Brain microvascular endothelial cell (primary cell): Measurements from ENCODE around the gene AANAT.
A peak's percentile ranks its signal among the peaks of the same experiment; 100 is the strongest.

Experiments used
- DNase-seq: peaks from one replicate; pipeline ENCODE4 v3.0.0-alpha.2; 2020
- H3K27ac ChIP-seq: fragments of 250-450 bp; sonication (Bioruptor Pico); 2 replicates; pipeline ENCODE4 v1.5.1; 2020; ENCODE audit warnings: mild to moderate bottlenecking, moderate library complexity
- H3K27me3 ChIP-seq: fragments of 250-450 bp; sonication (Bioruptor Pico); replicated peaks from 2 replicates; pipeline ENCODE4 v1.5.1; 2020; ENCODE audit warnings: mild to moderate bottlenecking
- H3K36me3 ChIP-seq: fragments of 250-450 bp; sonication (Bioruptor Pico); replicated peaks from 2 replicates; pipeline ENCODE4 v1.5.1; 2020; ENCODE audit warnings: mild to moderate bottlenecking
- H3K4me3 ChIP-seq: 2 replicates; pipeline ENCODE4 v1.5.1; 2011; ENCODE audit warnings: low read depth, mild to moderate bottlenecking, control low read depth, low read length, moderate library complexity
- CTCF ChIP-seq: IDR thresholded peaks from 2 replicates; pipeline ENCODE4 v1.5.1; 2011; ENCODE audit warnings: low read depth, mild to moderate bottlenecking, moderate library complexity, low read length, control low read depth, inconsistent platforms; ENCODE audit errors: missing control alignments
- in situ Hi-C: cut with HindIII; loops from 2 replicates; pipeline ENCODE4 v1.10.0; 2017; ENCODE audit warnings: low sequenced_read_pairs, low pct_ligation_motif_present

The AANAT gene

GRCh38 chr17:76444518-76445311 lies 22.7 kb upstream of the AANAT start:
- in situ Hi-C loops: no loop called here
- no peaks in the 10 kb centered on the region for H3K36me3 ChIP-seq
- no peak for TF ChIP-seq CTCF
- peak; percentile 40 for DNase-seq
- no peaks in the 10 kb centered on the region for H3K27me3 ChIP-seq
- peak overlapping the region; percentile 65 for H3K27ac ChIP-seq
- no peak overlapping the region for H3K4me3 ChIP-seq

GRCh38 chr17:76445697-76446448 lies 21.5 kb upstream of the AANAT start:
- H3K27me3 ChIP-seq: no peaks in the 10 kb centered on the region
- H3K4me3 ChIP-seq: no peak overlapping the region
- no peaks in the 10 kb centered on the region for H3K36me3 ChIP-seq
- DNase-seq: no peak
- peak overlapping the region; percentile 65 for H3K27ac ChIP-seq
- no peak for TF ChIP-seq CTCF
- in situ Hi-C loops: no loop called here

- H3K36me3 ChIP-seq: no peaks in the 10 kb centered on the region
- peak overlapping the region; percentile 65 for H3K27ac ChIP-seq
- no peak for TF ChIP-seq CTCF
- no peaks in the 10 kb centered on the region for H3K27me3 ChIP-seq
- in situ Hi-C loops: no loop called here
- peak; percentile 80 for DNase-seq
- no peak overlapping the region for H3K4me3 ChIP-seq
These were observed 20.8 kb upstream of the AANAT start for GRCh38 chr17:76446449-76447231.

DNA sequence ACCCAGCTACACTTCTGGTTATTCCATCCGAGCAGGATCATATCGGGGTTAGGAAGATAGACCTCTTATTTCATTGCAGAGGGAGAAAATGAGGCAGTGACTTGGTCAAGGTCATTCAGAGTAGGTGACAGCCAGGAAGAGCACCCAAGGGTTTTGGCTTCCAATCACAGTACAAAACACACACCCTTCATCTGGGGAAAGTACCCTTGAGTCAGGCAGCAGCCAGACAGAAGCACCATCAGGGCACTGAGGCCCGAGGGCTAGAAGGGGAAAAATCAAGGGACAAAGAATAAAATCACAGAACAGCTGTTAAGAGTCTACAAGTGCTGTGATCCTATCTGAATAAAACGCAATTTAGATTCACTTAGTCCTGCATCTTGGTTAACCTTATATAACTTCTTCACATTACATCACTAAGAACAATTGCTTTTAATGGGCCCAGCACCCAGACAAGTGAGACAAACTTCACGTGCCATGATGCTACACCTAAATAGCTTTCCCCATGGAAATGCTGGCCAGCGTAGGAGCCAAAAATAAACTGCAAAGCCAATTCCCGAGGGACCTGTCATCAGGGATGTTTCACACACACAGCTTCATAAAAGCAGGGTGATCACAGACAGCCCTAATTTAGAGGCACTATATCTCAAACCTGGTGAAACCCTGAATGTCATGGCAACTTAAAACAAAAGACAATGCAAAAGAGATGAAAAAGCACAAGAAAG lies 19.3 kb upstream of the AANAT start:
- Histone ChIP-seq H3K27ac (no peak overlapping the region), H3K36me3 (no peaks in the 10 kb centered on the region), H3K27me3 (no peaks in the 10 kb centered on the region), H3K4me3 (no peak overlapping the region)
- TF ChIP-seq CTCF: no peak
- in situ Hi-C loops: no loop called here
- peak; percentile 38 for DNase-seq

GRCh38 chr17:76449126-76449525 lies 18.3 kb upstream of the AANAT start:
- Histone ChIP-seq H3K27ac (no peak overlapping the region), H3K27me3 (no peaks in the 10 kb centered on the region), H3K4me3 (no peak overlapping the region), H3K36me3 (no peaks in the 10 kb centered on the region)
- in situ Hi-C loops: no loop called here
- DNase-seq: no peak
- no peak for TF ChIP-seq CTCF
